HG02759 (cell line): ENCODE measurements around the gene PDX1.
"Not testable (repeated sequence)": the region's sequence is repeated elsewhere in the genome, so short reads cannot be mapped to it uniquely, and the experiment has no call there.

Experiments
- ATAC-seq: cut with Tn5 transposase; IDR thresholded peaks from one replicate; pipeline ENCODE4 v1.9.1; 2021; ENCODE audit warnings: mild to moderate bottlenecking, moderate library complexity; ENCODE audit not compliant: unreplicated experiment

Gene PDX1

GRCh38 chr13:27954406-27954851 is 34.6 kb downstream of the PDX1 start:
- peak; percentile 23 for ATAC-seq

- ATAC-seq: no peak
These were observed 35.3 kb downstream of the PDX1 start for GRCh38 chr13:27955014-27955591.

- ATAC-seq: no peak
These were observed 36.9 kb downstream of the PDX1 start for GRCh38 chr13:27956576-27957300.

- ATAC-seq: no peak
These were observed 40.2 kb downstream of the PDX1 start for GRCh38 chr13:27959976-27960361.

- no peak for ATAC-seq
These were observed 40.8 kb downstream of the PDX1 start for GRCh38 chr13:27960362-27961226.

- no peak for ATAC-seq
These were observed 41.7 kb downstream of the PDX1 start for GRCh38 chr13:27961227-27962085.

- no peak for ATAC-seq
These were observed 42.5 kb downstream of the PDX1 start for GRCh38 chr13:27962128-27962841.

- ATAC-seq: no peak
These were observed 43.2 kb downstream of the PDX1 start for GRCh38 chr13:27962982-27963381.

GRCh38 chr13:27963491-27963890 is 43.7 kb downstream of the PDX1 start:
- ATAC-seq: no peak

DNA sequence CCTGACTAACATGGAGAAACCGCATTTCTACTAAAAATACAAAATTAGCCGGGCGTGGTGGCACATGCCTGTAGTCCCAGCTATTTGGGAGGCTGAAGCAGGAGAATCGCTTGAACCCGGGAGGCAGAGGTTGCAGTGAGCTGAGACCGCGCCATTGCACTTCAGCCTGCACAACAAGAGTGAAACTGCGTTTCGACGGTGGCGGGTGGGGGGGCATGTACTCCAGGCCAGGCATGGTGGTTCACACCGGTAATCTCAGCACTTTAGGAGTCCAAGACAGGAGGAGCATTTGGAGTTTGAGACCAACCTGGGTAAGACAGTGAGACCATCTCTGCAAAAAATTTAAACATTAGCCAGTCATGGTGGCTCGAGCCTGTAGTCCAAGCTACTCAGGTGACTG is 44.4 kb downstream of the PDX1 start:
- not testable (repeated sequence) for ATAC-seq

- no peak for ATAC-seq
These were observed 45.0 kb downstream of the PDX1 start for GRCh38 chr13:27964741-27965323.

GRCh38 chr13:27965343-27965739 is 45.5 kb downstream of the PDX1 start:
- ATAC-seq: no peak

DNA sequence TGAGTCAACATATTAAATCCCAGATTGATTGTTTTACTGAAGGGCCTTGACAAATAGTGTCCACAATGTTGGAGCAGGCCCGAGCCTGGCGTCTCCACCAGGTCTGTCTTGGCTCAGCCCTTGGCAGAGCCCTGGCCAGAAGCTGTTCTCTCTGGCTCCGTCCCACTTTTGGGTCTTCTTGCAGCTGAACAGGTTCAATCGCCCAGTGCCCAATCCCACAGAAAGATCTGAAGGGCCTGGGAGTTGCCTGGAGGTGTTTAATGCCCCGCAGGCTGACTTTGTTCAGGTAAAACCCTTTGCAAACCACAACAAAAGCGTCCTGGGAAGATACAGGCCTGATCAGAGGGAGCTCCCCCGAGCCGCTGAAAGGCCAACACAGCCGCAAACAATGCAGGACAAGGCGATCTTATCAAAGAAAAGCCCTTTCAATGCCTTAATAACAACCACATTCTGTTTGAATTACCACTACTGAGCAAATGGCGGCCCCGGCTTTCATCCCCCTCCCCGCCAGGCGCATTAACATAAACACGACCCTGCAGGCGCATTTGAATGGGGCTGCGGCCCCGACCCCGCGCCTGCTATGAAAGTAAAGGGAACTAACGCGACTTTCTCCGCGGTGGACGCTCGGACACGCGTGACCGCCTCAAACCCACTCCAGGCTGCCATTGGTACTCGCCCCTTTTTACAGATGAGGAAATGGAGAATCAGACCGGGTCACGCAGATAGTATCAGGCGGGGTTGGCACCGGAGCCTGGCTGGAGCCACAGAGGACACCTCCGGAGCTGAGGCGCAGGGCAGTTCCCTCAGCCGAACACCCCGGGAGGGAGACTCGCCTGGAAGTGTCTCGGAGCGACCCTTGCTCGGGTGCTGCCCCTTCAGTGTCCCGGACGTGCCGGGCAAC is 46.2 kb downstream of the PDX1 start:
- ATAC-seq: no peak

GRCh38 chr13:27966641-27967202 is 46.9 kb downstream of the PDX1 start:
- ATAC-seq: no peak

GRCh38 chr13:27967203-27967735 is 47.5 kb downstream of the PDX1 start:
- no peak for ATAC-seq

GRCh38 chr13:27967736-27968315 is 48.0 kb downstream of the PDX1 start:
- no peak for ATAC-seq

- no peak for ATAC-seq
These were observed 48.7 kb downstream of the PDX1 start for GRCh38 chr13:27968316-27969081.
